GM12865 (cell line): ENCODE measurements around the gene STRBP.

Source experiments
- DNase-seq: peaks from one replicate; pipeline ENCODE4 v3.0.0; 2010; ENCODE audit warnings: low read depth
- H3K4me3 ChIP-seq: 2 replicates; pipeline ENCODE4 v1.5.1; 2011; ENCODE audit warnings: mild to moderate bottlenecking, low read depth, low read length, control low read depth
- CTCF ChIP-seq: IDR thresholded peaks from 2 replicates; pipeline ENCODE4 v1.5.1; 2011; ENCODE audit warnings: low read length, control low read depth, low read depth, inconsistent platforms; ENCODE audit not compliant: insufficient read depth; ENCODE audit errors: missing control alignments

Gene STRBP

GRCh38 chr9:123099042-123099441 is 169.3 kb downstream of the STRBP start:
- no peak overlapping the region for H3K4me3 ChIP-seq
- no peak for DNase-seq
- no peak for TF ChIP-seq CTCF

GRCh38 chr9:123098096-123098459 is 170.3 kb downstream of the STRBP start:
- no peak for DNase-seq
- no peak for TF ChIP-seq CTCF
- H3K4me3 ChIP-seq = no peak overlapping the region

GRCh38 chr9:123097430-123098095 is 170.8 kb downstream of the STRBP start:
- no peak overlapping the region for H3K4me3 ChIP-seq
- no peak for DNase-seq
- no peak for TF ChIP-seq CTCF

- TF ChIP-seq CTCF = no peak
- no peak for DNase-seq
- H3K4me3 ChIP-seq = no peak overlapping the region
Measured at GRCh38 chr9:123096987-123097386, 171.4 kb downstream of the STRBP start.

GRCh38 chr9:123093141-123093540 is 175.2 kb downstream of the STRBP start:
- H3K4me3 ChIP-seq = no peak overlapping the region
- DNase-seq = no peak
- no peak for TF ChIP-seq CTCF

- no peak for DNase-seq
- TF ChIP-seq CTCF = no peak
- no peak overlapping the region for H3K4me3 ChIP-seq
Measured at GRCh38 chr9:123091459-123091858, 176.9 kb downstream of the STRBP start.

GRCh38 chr9:123090956-123091355 is 177.4 kb downstream of the STRBP start:
- H3K4me3 ChIP-seq = no peak overlapping the region
- DNase-seq = no peak

More at GRCh38 chr9:123090956-123091355, 177.4 kb downstream of the STRBP start:
- TF ChIP-seq CTCF = no peak
